HepG2 (cell line): ENCODE results near the gene SAA4.

ENCODE experiments used
- TMF1 ChIP-seq: sonication (generic); formaldehyde crosslinking; IDR thresholded peaks from 2 replicates; pipeline ENCODE4 v1.8.1; 2022; ENCODE audit warnings: low read depth, missing genetic modification reagents
- TF ChIP-seq, protein P1 (sequence below): sonication (generic); formaldehyde crosslinking; IDR thresholded peaks from 2 replicates; pipeline ENCODE4 v1.5.0; 2020; ENCODE audit warnings: mild to moderate bottlenecking, missing genetic modification reagents, moderate library complexity

DNA sequence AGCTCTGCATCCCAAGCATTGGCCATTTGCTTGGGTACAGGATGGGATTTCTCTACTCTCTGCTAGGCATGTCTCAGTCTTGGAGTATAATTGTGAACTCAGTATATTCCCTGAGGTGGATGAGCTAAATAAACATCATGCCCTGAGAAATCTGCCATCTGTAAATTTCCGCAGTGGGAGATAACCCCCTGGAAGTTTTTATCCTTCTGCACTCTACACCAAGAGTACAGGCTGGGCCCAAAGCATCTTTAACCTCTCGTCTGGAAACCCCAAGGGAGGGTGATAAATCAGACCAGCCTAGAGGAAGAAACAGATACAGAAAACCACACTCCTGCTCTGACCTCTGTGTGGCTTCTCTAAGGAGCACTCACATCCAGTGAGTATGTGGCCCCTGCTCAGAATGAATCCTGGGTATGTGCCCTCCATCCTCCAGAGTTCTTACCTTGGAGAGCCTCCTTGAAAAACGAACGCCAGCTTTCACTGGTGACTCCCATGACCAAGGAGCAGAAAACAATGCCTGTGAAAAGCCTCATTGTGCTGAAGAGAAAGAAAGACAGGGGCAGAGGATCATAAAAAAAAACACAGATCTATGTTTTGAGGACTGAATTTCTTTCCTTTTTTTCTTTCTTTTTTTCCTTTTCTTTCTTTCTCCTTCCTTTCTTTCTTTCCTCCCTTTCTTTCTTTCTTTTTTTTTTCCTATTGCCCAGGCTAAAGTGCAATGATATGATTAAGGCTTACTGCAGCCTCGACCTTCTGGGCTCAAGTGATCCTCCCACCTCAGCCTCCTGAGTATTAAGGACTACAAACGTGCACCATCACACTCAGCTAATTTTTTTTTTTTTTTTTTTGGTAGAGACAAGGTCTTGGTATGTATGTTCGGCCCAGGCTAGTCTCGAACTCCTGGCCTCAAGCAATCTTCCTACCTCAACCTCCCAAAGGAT is 938 bp downstream of the SAA4 start:
- TF ChIP-seq, protein P1, sequence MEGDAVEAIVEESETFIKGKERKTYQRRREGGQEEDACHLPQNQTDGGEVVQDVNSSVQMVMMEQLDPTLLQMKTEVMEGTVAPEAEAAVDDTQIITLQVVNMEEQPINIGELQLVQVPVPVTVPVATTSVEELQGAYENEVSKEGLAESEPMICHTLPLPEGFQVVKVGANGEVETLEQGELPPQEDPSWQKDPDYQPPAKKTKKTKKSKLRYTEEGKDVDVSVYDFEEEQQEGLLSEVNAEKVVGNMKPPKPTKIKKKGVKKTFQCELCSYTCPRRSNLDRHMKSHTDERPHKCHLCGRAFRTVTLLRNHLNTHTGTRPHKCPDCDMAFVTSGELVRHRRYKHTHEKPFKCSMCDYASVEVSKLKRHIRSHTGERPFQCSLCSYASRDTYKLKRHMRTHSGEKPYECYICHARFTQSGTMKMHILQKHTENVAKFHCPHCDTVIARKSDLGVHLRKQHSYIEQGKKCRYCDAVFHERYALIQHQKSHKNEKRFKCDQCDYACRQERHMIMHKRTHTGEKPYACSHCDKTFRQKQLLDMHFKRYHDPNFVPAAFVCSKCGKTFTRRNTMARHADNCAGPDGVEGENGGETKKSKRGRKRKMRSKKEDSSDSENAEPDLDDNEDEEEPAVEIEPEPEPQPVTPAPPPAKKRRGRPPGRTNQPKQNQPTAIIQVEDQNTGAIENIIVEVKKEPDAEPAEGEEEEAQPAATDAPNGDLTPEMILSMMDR (CRISPR knock-in tag), result no peak
- TF ChIP-seq TMF1, result no peak
